GM18502 (cell line): ENCODE measurements around the gene EGLN1.

Source experiments
- ATAC-seq: cut with Tn5 transposase; IDR thresholded peaks from one replicate; pipeline ENCODE4 v1.9.1; 2021; ENCODE audit warnings: mild to moderate bottlenecking; ENCODE audit not compliant: unreplicated experiment, poor library complexity

The EGLN1 gene

GRCh38 chr1:231335663-231336602 is 86.2 kb downstream of the EGLN1 start:
- no peak for ATAC-seq

GRCh38 chr1:231334952-231335351 is 87.1 kb downstream of the EGLN1 start:
- ATAC-seq, result no peak

GRCh38 chr1:231334079-231334666 is 87.9 kb downstream of the EGLN1 start:
- no peak for ATAC-seq

DNA sequence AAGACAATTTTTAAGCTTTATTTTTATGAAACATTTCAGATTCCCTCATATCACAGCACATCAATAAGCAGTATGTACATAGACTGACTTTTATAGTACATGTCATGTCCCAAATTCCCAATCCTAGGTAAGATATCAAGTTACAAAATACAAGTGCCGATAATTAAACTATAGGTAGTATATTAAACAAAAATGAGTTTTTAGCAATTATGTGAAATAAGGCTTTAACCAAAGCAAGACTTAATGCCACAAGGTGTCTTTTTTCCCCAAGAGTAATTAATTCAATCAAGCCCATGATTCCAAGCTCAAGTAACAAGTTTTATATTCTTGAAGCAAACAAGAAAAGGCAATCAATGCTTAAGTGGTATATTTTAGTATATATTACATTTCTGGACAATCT is 89.3 kb downstream of the EGLN1 start:
- ATAC-seq, result no peak

GRCh38 chr1:231329483-231329882 is 92.6 kb downstream of the EGLN1 start:
- no peak for ATAC-seq

- no peak for ATAC-seq
Measured at GRCh38 chr1:231327617-231328016, 94.5 kb downstream of the EGLN1 start.

GRCh38 chr1:231326248-231326647 is 95.8 kb downstream of the EGLN1 start:
- no peak for ATAC-seq

GRCh38 chr1:231324660-231325059 is 97.4 kb downstream of the EGLN1 start:
- ATAC-seq, result no peak

GRCh38 chr1:231322880-231323530 is 99.1 kb downstream of the EGLN1 start:
- no peak for ATAC-seq

DNA sequence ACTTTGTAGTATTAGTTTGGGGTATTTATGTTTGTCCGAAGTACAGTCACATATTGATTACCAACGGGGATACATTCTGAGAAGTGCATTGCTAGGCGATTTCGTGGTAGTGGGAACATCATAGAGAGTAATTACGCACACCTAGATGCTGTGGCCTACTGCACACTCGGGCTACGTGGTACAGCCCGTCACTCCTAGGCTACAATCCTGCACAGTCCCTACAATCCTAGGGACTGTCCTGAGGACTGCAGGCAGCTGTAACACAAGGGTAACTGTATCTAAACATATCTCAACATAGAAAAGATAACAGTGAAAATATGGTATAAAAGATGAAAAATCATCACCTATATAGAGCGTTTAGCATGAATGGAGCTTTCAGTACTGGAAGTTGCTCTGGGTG is 103.0 kb downstream of the EGLN1 start:
- no peak for ATAC-seq

DNA sequence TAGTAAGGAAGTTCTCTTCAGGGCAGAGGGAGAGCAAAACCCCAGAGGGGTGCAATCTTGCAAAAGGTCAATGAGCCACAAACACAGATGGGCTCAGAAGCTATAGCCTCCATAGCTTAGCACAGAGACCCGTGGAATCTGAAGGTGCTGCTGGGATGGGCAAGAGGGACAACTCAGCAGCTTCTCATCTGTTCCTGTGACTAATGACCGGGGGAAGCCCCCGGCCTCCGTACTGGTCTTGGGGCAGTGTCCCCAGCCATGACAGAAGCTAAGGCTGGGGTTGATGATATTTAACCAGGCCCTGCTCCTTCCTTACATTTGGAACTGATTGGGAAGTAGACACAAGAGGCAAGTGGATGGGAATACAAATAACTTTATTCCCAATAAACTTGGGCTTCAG is 103.5 kb downstream of the EGLN1 start:
- ATAC-seq, result no peak

- ATAC-seq, result no peak
Measured at GRCh38 chr1:231318015-231318355, 104.1 kb downstream of the EGLN1 start.

- no peak for ATAC-seq
Measured at GRCh38 chr1:231317306-231318014, 104.6 kb downstream of the EGLN1 start.

DNA sequence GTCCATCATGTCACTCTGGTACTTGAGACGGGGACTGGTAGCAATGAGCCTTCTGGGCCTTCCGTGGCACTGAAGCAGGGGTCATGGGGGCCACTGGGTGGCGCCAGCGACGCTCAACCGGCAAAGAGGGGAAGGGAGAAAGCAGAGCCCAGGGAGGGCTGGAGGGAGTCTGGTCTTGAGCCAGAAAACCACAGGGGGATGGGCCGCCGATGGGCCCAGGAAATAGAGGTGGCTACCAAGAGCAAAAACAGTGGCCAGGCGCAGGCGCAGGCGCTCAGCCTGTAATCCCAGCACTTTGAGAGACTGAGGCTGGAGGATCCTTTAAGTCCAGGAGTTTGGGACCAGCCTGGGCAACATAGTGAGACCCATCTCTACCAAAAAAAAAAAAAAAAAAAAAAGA is 106.2 kb downstream of the EGLN1 start:
- peak; percentile 76 for ATAC-seq
